Smooth muscle cell (in vitro differentiated cells): Measurements from ENCODE around the gene WDFY1. TPM values are rescaled to one million over a fixed set of nuclear protein-coding genes. Genes with fewer than 3 reads are reported as not detected.

Experiments
- DNase-seq: peaks from one replicate; lab custom pipeline; 2025; ENCODE audit not compliant: unreplicated experiment; lab: John Stamatoyannopoulos, UW
- H2AFZ ChIP-seq: fragments of 200-600 bp; sonication (generic); 2 replicates; pipeline ENCODE4 v1.6.0; 2016; ENCODE audit warnings: antibody characterized with exemption, low read depth, mild to moderate bottlenecking
- H3F3A ChIP-seq: fragments of 200-600 bp; sonication (generic); 2 replicates; pipeline ENCODE4 v1.6.0; 2017; ENCODE audit warnings: antibody characterized with exemption, low read depth
- H3K27ac ChIP-seq: fragments of 200-600 bp; sonication (generic); 2 replicates; pipeline ENCODE4 v1.5.1; 2016; ENCODE audit warnings: low read depth, mild to moderate bottlenecking
- H3K27me3 ChIP-seq: fragments of 200-600 bp; sonication (generic); 2 replicates; pipeline ENCODE4 v1.6.1; 2016; ENCODE audit warnings: low read depth, mild to moderate bottlenecking
- H3K36me3 ChIP-seq: fragments of 200-600 bp; sonication (generic); 2 replicates; pipeline ENCODE4 v1.5.1; 2016; ENCODE audit warnings: low read depth
- H3K4me1 ChIP-seq: fragments of 200-600 bp; sonication (generic); 2 replicates; pipeline ENCODE4 v1.5.1; 2016; ENCODE audit warnings: low read depth
- H3K4me2 ChIP-seq: fragments of 200-600 bp; sonication (generic); 2 replicates; pipeline ENCODE4 v1.6.0; 2016; ENCODE audit warnings: mild to moderate bottlenecking
- H3K4me3 ChIP-seq: fragments of 200-600 bp; sonication (generic); 2 replicates; pipeline ENCODE4 v1.5.1; 2016; ENCODE audit warnings: mild to moderate bottlenecking
- H3K79me2 ChIP-seq: fragments of 200-600 bp; sonication (generic); 2 replicates; pipeline ENCODE4 v1.6.0; 2016; ENCODE audit warnings: low read depth, mild to moderate bottlenecking
- H3K9ac ChIP-seq: fragments of 200-600 bp; sonication (generic); 2 replicates; pipeline ENCODE4 v1.6.0; 2016; ENCODE audit warnings: low read depth
- H3K9me3 ChIP-seq: fragments of 200-600 bp; sonication (generic); replicated peaks from 2 replicates; pipeline ENCODE4 v1.5.1; 2016; ENCODE audit warnings: low read depth
- H4K20me1 ChIP-seq: fragments of 200-600 bp; sonication (generic); 2 replicates; pipeline ENCODE4 v1.6.0; 2016; ENCODE audit warnings: low read depth
- CTCF ChIP-seq: fragments of 200-600 bp; sonication (generic); IDR thresholded peaks from 2 replicates; pipeline ENCODE4 v1.5.1; 2017; ENCODE audit warnings: borderline replicate concordance, mild to moderate bottlenecking, antibody characterized with exemption; ENCODE audit not compliant: insufficient read depth, poor library complexity, severe bottlenecking
- WGBS: methylation state at CpG from one replicate; pipeline ENCODE4 v1.1.7; 2016; ENCODE audit warnings: low lambda C conversion rate; 5-methylcytosine and 5-hydroxymethylcytosine counted together
- polyA plus RNA-seq: library from polyadenylated mRNA; unstranded; fragments of >200 nt; fragmentation: Nextera tagmentation; extraction: Ambion mirVana; gene quantifications from 2 replicates; pipeline ENCODE4 v1.2.1, GENCODE V29; 2016
- total RNA-seq: library from RNA; depleted of rRNA; stranded (reverse); fragments of >200 nt; gene quantifications from 2 replicates; pipeline ENCODE4 v1.2.3, GENCODE V29; 2014

The WDFY1 gene
- total and polyA plus RNA-seq, 2 experiments from 2014 or later = 31.6 to 58.6 TPM

GRCh38 chr2:223834431-223834830 lies 110.7 kb downstream of the WDFY1 start:
- H4K20me1 ChIP-seq = no peaks in the 10 kb centered on the region
- no peak overlapping the region for H3K9ac ChIP-seq
- no peak for TF ChIP-seq CTCF
- peaks cover 5% of the 10 kb centered on the region for H3K4me1 ChIP-seq
- H3F3A ChIP-seq = peaks cover 8% of the 10 kb centered on the region
- H3K9me3 ChIP-seq = no peaks in the 10 kb centered on the region
- no peak overlapping the region for H3K27ac ChIP-seq
- WGBS = 100% methylated on average over 1 of the region's 1 CpG
- H3K4me3 ChIP-seq = no peak overlapping the region
- H3K36me3 ChIP-seq = no peaks in the 10 kb centered on the region
- H3K79me2 ChIP-seq = peaks cover 4% of the 10 kb centered on the region
- no peak overlapping the region for H2AFZ ChIP-seq
- H3K27me3 ChIP-seq = peaks cover 11% of the 10 kb centered on the region
- no peak for DNase-seq
- no peak overlapping the region for H3K4me2 ChIP-seq

GRCh38 chr2:223832241-223832903 lies 112.8 kb downstream of the WDFY1 start:
- H3K36me3 ChIP-seq = no peaks in the 10 kb centered on the region
- peaks cover 11% of the 10 kb centered on the region for H3K27me3 ChIP-seq
- no peaks in the 10 kb centered on the region for H3K9me3 ChIP-seq
- no peak for TF ChIP-seq CTCF
- DNase-seq = no peak
- peaks cover 4% of the 10 kb centered on the region for H3K79me2 ChIP-seq
- peaks cover 5% of the 10 kb centered on the region for H3K4me1 ChIP-seq
- H3F3A ChIP-seq = no peaks in the 10 kb centered on the region
- no peak overlapping the region for H2AFZ ChIP-seq
- H3K27ac ChIP-seq = no peak overlapping the region
- WGBS = 78% methylated on average over 8 of the region's 8 CpGs
- no peaks in the 10 kb centered on the region for H4K20me1 ChIP-seq
- H3K9ac ChIP-seq = no peak overlapping the region
- H3K4me2 ChIP-seq = no peak overlapping the region
- H3K4me3 ChIP-seq = no peak overlapping the region

GRCh38 chr2:223829128-223829527 lies 116.0 kb downstream of the WDFY1 start:
- no peak for TF ChIP-seq CTCF
- Histone ChIP-seq H3K9me3 (no peaks in the 10 kb centered on the region), H3K36me3 (no peaks in the 10 kb centered on the region), H3K4me1 (no peaks in the 10 kb centered on the region), H3K27ac (no peak overlapping the region), H3K9ac (no peak overlapping the region), H3K79me2 (no peaks in the 10 kb centered on the region), H3K27me3 (no peaks in the 10 kb centered on the region), H3F3A (no peaks in the 10 kb centered on the region), H3K4me3 (no peak overlapping the region), H4K20me1 (no peaks in the 10 kb centered on the region), H3K4me2 (no peak overlapping the region), H2AFZ (no peak overlapping the region)
- 93% methylated on average over 5 of the region's 5 CpGs for WGBS
- DNase-seq = no peak

GRCh38 chr2:223828314-223828713 lies 116.8 kb downstream of the WDFY1 start:
- Histone ChIP-seq H3K79me2 (no peaks in the 10 kb centered on the region), H3K9ac (no peak overlapping the region), H3K36me3 (no peaks in the 10 kb centered on the region), H3K4me2 (no peak overlapping the region), H3K4me3 (no peak overlapping the region), H3K27ac (no peak overlapping the region), H3K27me3 (no peaks in the 10 kb centered on the region), H4K20me1 (no peaks in the 10 kb centered on the region), H3K4me1 (no peaks in the 10 kb centered on the region), H2AFZ (no peak overlapping the region), H3F3A (no peaks in the 10 kb centered on the region), H3K9me3 (no peaks in the 10 kb centered on the region)
- no peak for TF ChIP-seq CTCF
- no peak for DNase-seq
- WGBS = over 99% methylated on average over 6 of the region's 6 CpGs
